HG03064 (cell line): ENCODE data around the gene CASP10.
A peak's percentile ranks its signal among the peaks of the same experiment; 100 is the strongest.

Experiments
- ATAC-seq: cut with Tn5 transposase; IDR thresholded peaks from one replicate; pipeline ENCODE4 v1.9.1; 2021; ENCODE audit warnings: low read depth; ENCODE audit not compliant: unreplicated experiment

The CASP10 gene

DNA sequence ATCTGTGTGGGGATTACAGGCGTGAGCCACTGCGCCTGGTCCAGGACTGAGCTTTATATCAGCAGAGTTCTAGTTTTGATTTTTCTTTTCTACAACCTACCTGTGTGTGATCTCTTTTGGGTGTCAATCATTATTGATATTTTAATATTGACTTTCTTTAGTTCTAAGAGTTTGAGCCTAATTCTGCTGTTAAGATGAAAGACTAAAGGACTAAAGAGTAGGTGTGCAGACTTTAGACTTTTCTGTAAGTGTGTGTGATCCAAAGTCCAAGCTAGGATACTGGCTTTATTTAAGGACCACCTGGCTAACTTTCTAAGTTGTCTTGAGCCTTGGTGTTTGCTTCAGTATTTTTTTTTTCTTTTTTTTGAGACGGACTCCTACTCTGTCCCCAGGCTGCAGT, 12.4 kb downstream of the CASP10 start:
- ATAC-seq, result no peak

DNA sequence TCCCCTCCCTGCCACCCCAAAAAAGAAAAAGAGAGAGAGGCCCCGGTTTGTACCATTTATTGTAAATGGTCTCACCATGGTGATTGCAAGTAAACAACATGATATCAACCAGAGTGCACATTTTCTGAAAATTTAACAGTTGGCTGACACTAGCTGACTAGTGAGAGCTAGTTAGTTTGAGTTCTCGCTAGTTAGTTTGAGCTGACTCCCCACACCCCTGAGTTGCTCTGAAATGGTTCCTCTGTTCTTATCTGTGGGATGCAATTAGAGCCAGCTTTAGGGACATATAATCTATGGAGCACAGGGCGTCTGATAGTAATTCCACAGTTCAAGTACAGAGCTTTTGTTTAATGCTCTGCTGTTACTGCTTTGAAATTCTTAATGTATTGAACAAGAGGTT, 13.1 kb downstream of the CASP10 start:
- no peak for ATAC-seq

DNA sequence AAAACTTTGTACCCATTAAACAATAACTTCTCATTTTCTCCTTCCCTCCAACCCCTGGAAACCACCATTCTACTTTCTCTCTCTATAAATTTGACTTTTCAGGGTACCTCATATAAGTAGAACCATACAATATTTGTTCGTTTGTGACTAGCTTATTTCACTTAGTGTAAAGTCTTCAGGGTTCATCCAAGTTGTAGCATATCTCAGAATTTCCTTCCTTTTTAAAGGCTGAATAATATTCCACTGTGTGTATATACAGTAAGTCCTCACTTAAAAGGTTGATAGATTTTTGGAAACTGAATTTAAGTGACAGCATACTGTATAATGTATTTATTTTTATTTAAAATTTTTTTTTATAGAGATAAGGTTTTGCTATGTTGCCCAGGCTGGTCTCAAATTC, 13.9 kb downstream of the CASP10 start:
- no peak for ATAC-seq

DNA sequence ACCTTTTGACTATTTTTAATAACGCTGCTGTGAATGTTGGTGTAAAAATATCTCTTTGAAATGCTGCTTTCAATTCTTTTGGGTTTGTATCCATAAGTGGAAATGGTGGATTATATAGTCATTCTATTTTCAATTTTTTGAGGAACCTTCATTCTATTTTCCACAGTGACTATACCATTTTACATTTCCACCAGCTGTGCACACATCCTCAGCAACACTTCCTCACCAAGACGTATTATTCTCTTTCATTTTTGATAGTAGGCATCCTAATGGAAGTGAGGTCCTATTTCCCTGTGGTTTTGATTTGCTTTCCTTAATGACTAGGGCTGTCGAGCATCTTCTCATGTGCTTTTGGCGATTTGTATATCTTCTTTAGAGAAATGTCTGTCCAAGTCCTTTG, 14.8 kb downstream of the CASP10 start:
- ATAC-seq, result no peak

DNA sequence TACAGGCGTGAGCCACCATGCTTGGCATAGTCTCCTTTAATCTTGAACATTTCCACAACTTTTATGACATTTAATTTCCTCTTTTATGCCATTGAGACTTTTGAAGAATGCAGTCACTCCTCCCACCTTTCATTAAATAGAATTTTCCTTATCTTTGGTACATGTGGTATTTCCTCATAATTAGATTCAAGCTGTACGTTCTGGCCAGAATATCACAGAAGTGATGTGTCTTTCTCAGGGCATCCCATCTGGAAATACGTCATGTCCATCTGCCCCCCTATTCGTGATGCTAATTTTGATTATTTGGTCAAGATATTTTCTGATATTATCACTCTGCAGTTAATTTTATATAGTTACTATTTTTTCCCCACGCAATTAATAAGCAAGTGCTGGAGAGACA, 16.9 kb downstream of the CASP10 start:
- no peak for ATAC-seq

DNA sequence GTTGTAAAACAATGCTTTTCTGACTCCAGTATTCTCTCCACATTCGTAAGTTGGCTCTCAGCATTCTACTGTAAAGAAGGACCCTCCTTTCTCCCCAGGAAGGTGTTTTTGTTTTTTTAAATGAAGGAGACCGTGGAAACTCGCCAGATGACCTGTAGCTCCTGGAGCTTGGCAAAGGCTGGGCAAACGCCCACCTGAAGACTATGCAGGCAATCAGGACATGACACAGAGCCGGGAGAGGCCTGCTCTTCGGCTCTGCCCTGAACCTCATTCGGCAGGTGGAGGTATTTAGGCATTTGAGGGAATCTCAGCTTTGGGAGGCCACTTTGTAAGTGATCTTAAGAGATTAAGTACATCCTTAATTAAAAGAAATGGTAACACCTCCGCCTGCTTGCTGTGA, 17.4 kb downstream of the CASP10 start:
- ATAC-seq, result no peak

DNA sequence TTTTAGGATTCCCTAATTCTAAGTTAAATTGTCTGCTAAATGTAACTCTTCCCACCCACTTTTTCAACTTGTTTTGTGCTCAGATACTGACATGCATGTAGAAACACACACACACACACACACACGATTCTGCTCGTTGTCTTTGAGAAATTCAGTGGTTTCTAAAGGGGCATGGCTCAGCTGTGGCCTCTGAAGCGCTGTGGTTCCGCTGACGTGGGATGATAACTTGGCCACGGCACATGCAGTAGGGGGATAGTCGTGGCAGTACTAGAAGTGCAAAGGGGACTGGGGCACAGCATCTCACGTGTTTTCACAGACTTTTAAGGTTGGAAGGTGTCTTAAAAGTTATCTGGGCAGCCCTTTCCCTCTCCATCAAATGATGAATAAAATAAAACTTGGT, 18.4 kb downstream of the CASP10 start:
- ATAC-seq, result no peak

DNA sequence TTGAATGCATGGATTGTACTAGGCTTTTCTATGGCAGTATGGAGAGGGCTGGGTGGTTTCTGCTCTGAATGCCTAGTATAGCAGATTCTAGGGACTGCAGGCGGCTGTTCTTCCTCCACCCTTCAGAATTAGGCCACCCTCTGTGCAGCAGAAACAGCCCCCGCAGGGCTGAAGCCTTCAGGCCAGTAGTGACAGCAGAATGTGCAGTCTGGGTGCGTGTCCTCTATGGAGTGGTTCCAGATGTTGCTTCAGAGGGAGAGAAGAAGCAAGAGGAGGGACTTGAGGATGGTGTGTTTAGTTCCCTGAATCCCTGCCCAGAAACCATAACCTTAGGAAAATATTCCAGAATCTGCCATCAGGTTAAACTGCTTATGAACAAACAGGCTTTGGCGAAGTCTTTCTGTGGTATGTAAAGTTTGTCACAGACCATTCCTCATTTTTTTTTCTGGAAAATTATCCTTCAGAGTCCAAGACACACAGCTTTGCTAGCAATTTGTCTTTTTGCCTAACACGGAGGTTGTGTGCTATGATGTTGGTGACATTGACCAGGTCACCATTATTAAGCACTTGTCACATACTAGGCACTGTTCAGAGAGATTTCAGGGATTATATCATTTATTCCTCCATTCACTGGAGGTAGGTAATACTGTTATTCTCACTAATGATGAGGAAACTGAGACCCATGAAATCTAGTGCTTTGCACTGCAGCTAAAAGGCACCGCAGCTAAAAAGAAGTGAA, 21.1 kb downstream of the CASP10 start:
- no peak for ATAC-seq

DNA sequence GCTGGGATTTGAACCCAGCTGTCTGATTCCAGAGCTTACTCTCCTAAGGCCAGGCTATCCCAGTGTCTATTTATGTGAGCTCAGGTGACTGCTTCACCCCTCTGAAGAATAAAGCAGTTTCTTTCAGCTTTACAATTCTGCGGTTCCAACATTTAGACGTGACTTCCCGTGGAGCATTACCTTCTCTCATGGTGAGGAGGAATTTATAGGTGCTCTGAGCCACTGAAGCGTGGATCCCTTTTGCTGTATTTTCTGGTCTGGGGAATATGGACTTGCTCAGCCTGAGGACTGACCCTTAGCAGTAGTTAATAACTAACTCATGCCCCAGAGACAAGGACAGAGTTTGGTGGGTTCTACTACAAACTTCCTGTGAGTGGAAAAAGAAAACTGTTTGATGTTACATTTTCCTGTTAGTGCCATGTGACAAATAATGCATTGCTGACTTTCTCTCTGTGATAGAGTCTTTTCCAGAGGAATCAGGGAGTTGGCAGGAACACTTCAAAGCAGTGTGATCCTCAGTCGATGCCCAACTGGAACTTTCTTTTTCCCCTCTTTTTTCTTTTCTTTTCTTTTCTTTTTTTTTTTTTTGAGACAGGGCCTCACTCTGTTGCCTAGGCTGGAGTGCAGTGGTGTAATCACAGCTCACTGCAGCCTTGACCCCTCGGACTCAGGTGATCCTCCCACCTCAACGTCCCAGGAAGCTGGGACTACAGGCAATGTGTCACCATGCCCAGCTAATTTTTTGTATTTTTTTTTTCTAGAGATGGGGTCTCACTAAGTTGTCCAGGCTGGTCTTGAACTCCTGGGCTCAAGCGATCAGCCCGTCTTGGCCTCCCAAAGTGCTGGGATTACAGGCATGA, 21.9 kb downstream of the CASP10 start:
- no peak for ATAC-seq

DNA sequence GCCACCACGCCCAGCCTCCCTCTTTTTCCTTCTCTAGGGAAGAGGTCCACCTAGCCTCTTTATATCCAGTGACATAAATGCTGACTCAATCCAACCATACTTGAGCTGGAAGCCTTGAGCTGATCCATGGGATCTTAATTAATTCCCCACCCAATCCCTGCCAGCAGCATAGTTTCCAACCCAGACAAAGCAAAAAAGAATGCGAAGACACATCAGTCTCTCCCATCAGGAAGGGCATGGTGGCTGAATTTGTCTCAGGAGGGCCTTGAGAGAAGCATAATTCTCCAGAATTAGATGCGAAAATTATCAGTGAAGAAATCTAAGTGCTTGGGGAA, 22.5 kb downstream of the CASP10 start:
- ATAC-seq, result no peak

DNA sequence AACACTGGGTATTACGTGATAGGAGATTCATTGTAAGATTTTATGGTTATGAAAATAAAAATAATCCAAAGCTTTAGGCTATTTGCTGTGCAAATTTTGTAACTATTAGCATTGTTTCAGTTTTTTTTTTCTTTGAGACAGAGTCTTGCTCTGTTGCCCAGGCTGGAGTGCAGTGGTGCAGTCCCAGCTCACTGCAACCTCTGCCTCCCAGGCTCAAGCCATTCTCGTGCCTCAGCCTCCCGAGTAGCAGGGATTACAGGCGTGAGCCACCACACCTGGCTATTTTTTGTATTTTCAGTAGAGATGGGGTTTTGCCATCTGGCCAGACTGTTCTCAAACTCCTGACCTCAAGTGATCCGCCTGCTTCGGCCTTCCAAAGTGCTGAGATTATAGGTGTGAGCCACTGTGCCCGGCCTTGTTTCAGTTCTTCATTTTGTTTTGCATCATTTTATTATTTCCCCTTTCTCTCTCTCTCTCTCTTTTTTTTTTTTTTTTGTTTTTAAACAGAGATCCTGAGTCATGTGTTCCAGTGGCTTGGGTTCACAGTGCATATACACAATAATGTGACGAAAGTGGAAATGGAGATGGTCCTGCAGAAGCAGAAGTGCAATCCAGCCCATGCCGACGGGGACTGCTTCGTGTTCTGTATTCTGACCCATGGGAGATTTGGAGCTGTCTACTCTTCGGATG, 25.8 kb downstream of the CASP10 start:
- peak; percentile 62 for ATAC-seq

DNA sequence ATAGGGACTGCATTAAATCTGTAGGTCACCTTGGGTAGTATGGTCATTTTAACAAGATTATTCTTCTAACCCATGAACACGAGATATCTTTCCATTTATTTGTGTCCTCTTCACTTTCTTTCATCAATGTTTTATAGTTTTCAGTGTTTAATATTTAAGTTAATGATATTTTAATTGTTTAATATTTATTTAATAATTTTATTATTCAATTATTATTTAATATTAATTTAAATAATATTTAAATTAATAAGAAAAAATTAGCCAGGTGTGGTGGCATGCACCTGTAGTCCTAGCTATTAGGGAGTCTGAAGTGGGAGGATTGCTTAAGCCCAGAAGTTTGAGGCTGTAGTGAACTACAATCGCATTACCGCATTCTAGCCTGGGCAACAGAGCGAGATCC, 33.0 kb downstream of the CASP10 start:
- ATAC-seq, result no peak

DNA sequence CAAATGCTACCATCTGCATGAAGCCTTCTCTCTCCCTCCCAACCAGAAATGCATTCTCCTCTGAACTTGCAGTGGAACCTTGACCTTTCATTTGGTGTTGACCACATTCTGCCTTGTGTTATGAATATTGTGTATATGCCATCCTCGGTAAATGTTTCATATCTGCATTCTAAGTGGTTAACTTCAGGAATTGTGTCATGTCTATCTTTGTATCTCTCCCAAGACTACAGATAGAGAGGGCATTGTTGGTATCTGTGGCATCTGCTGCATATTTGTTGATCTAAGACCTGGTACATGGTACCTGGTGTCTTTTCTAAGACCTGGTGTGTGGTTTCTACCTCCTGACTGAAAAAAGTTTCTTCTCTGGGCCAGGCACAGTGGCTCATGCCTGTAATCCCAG, 34.0 kb downstream of the CASP10 start:
- no peak for ATAC-seq

DNA sequence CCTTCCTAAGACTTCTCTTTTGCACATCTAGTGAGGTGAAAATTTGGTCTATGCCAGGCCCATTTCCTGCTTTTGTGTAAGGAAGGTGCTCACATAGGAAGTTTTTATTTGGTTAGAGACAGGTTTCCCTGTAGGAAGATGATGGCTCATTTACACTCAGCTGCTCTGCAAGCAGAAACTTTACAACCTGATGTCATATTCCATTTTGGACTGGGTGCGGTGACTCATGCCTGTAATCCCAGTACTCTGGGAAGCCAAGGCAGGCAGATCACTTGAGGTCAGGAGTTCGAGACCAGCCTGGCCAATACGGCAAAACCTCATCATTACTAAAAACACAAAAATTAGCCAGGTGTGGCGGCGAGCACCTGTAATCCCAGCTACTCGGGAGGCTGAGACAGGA, 35.8 kb downstream of the CASP10 start:
- no peak for ATAC-seq

DNA sequence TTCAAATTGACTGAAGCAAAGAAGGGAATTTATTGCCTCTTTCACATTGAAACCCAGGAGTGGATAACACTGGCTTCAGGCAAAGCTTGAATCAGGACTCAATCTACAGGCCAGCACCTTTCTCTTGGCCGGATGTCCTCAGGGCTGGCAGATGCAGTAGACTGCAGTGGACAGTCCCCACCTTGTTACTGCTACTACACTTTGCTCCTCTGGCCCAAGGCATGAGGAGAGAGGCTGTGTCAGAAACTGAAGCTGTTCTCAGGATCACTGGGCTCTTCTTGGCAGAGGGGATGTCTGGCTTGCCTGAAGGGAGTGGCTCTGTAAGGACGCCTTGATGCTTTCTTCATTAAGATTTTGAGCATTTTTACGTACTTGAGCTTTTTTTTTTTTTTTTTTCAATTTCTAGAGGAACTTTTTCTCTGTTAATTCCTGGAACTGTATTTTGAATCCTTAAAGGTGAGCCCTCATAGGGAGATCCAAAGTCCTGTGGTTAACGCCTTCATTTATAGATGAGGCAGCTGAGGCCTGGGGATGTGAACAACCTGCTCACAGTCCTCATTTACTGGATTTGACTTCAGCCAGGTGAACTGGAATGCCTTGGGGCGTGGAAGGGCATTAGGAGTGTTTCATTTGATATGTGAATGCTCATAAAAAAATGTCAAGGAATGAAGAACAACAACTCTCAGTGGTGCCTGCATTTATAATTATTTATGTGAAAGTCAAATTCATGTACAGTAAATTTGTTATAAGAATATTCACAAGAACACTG, 36.6 kb downstream of the CASP10 start:
- ATAC-seq, result no peak

DNA sequence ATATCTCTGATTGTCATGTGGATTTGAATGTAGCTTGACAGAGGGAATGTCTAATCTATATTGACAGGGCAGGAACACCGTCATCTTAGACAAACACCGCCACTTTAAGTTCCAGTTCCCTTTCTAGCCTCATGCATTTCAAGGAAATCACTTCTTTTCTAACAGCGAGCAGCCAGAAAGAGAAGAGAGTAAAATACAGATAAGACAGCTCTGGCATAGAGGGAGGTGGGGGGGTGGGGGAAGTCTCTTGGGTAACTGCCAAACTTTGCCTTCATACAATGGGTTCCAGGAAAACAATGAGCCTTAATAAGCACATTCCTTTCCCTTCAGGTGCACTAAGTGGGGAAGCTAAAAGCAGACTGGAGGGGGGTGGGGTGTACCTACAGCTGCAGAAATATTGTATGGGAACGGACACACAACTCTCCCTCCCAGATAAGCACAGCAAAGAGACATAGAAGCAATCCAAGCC, 37.2 kb downstream of the CASP10 start:
- no peak for ATAC-seq

DNA sequence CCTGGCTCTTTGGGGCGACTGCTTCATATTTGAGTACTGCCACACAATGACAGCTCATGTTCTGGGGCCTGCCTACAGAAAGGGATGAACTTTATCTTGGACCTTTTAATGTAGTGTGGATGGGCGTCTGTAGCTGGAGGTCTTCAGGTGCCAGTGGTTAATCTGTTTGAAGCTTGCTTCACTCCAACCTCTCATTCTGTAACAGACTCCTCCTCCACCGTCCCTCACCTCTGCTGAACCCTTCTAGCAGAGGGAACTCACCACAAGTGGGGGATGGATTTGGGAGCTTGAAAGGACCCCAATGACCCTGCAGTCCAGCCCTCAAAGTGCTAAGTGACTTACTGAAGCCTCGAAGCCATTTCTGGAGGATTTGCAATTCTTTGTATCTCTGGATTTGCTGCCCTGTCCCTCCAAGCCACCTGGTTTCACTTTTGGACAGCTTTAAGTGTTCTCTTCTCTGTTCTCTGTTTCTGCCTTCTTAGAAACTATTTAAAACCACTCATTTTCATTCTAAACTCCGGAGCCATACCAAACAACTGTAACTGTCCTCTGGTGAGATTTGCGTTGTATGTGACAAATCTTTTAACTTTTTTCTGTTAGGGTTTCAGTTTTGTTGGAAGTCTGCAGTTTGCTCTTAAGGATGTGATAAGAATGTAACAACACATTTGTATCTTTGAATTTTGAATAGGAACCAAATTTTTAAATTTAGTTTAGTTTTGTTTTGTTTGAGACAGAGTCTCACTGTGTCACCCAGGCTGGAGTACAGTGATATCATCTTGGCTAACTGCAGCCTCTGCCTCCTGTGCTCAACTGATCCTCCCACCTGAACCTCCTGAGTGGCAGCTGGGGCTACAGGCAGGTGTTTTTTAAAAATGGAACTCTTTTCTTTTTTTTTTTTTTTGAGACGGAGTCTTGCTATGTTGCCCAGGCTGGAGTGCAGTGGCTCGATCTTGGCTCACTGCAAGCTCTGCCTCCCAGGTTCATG, 40.4 kb downstream of the CASP10 start:
- peak; percentile 95 for ATAC-seq

DNA sequence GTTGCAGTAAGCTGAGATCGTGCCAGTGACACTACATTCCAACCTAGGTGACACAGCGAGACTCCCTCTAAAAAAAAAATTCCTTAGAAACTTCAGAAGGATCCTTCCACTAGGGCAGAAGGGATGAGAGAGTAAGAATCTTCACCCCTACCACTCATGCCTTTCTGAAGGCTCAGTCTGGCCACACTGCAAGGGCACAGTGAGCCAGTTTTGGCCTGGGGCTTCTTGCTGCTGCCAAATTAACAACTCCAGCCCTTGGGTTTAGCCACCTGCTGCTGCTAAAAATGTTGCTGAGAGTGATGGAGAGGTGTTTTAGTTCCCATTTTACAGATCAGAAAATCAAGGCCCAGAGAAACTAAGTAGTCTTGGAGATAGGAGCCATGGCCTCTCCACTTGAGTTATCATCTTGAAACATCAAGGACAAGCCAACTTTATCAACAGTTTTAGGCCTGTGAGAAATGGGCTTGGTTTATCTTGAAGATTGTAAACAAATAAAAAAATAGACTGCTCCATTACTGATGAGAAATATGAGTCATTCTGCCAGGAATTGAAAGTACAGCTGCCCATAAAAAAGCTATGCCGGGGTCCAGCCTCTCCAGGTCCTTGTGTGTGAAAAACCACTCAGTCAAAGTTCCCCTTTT, 45.5 kb downstream of the CASP10 start:
- no peak for ATAC-seq

DNA sequence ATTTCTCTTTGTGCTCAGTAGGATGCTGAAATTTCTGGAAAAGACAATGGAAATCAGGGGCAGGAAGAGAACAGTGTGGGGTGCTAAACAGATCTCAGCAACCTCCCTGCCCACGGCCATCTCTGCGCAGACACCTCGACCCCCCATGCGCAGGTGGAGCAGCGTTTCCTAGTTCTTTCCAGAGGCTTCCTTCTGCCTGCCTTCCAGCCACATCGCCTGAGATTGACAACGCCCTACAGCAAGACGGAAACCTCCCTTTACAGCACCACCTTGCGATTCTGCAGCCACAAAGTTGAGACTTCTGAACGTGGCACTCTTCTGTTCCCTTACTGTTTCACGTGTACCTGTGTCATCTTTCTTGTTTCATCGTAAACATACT, 46.0 kb downstream of the CASP10 start:
- no peak for ATAC-seq
